WTC11 (cell line): ENCODE data around the gene RNF150.

Experiments
- CREB1 ChIP-seq: sonication (generic); formaldehyde crosslinking; IDR thresholded peaks from 2 replicates; pipeline ENCODE4 v1.8.0; 2023; ENCODE audit warnings: mild to moderate bottlenecking, missing genetic modification reagents
- IRF2 ChIP-seq: sonication (generic); formaldehyde crosslinking; IDR thresholded peaks from 2 replicates; pipeline ENCODE4 v1.8.0; 2022; ENCODE audit warnings: low read depth, missing genetic modification reagents, borderline replicate concordance
- TEAD4 ChIP-seq: sonication (generic); formaldehyde crosslinking; IDR thresholded peaks from 2 replicates; pipeline ENCODE4 v1.8.0; 2022; ENCODE audit warnings: mild to moderate bottlenecking, missing genetic modification reagents
- ZNF263 ChIP-seq: sonication (generic); formaldehyde crosslinking; IDR thresholded peaks from 2 replicates; pipeline ENCODE4 v1.8.1; 2022; ENCODE audit warnings: low read depth, mild to moderate bottlenecking, moderate library complexity, missing genetic modification reagents
- ZNF396 ChIP-seq: fragments of 250-450 bp; sonication (Bioruptor Pico); IDR thresholded peaks from 2 replicates; pipeline ENCODE4 v1.8.0; 2021; ENCODE audit warnings: mild to moderate bottlenecking, moderate library complexity, borderline replicate concordance
- ZNF416 ChIP-seq: fragments of 250-450 bp; sonication (Bioruptor Pico); IDR thresholded peaks from 2 replicates; pipeline ENCODE4 v1.9.0; 2021; ENCODE audit warnings: mild to moderate bottlenecking, inconsistent platforms
- TF ChIP-seq, protein P1 (sequence below): sonication (generic); formaldehyde crosslinking; IDR thresholded peaks from 2 replicates; pipeline ENCODE4 v1.8.1; 2023; ENCODE audit warnings: mild to moderate bottlenecking, missing genetic modification reagents
- TF ChIP-seq, protein P2 (sequence below): fragments of 200-600 bp; IDR thresholded peaks from 2 replicates; pipeline ENCODE4 v1.8.0; 2022; ENCODE audit warnings: antibody characterized with exemption
- TF ChIP-seq, protein P3 (sequence below): sonication (generic); formaldehyde crosslinking; IDR thresholded peaks from 2 replicates; pipeline ENCODE4 v1.8.0; 2022; ENCODE audit warnings: mild to moderate bottlenecking, missing genetic modification reagents
- TF ChIP-seq, protein P4 (sequence below): sonication (generic); formaldehyde crosslinking; IDR thresholded peaks from 2 replicates; pipeline ENCODE4 v1.8.0; 2022; ENCODE audit warnings: mild to moderate bottlenecking, missing genetic modification reagents
- TF ChIP-seq, protein P5 (sequence below): sonication (generic); formaldehyde crosslinking; conservative IDR thresholded peaks from 2 replicates; pipeline ENCODE4 v1.8.1; 2022; ENCODE audit warnings: mild to moderate bottlenecking, missing genetic modification reagents

DNA sequence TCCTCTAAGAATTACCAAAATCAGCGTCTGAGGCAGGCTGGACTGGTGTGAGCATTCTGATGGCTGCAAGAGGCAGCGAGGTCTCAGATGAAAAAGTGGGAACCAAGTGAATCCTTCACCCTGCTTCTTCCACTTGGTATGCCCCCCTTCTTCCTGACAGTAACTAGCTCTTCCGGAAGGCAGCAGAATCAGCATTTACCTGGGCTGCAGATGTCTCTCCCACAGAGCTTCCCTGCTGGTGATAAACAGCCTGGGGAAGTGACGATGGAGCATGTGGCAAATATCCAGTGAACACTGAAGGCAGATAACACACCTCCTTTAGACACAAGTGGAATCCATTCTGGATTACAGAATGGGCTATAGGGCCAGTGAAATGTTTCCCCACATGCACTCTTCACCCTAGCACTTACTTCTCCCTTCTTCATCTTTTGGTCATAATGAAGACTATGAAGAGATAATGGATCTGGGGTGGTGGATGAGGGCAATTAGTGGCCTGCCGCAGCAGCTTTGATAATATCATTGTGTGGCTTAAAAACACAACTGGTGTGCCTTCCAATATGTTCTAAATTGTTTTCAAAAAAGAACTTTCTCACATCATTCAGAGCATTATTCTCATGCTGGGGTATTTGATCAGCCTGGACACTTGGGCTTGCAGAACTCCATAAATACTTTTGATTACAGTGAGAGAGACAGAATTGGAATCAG is 316.3 kb downstream of the RNF150 start:
- TF ChIP-seq, protein P1, sequence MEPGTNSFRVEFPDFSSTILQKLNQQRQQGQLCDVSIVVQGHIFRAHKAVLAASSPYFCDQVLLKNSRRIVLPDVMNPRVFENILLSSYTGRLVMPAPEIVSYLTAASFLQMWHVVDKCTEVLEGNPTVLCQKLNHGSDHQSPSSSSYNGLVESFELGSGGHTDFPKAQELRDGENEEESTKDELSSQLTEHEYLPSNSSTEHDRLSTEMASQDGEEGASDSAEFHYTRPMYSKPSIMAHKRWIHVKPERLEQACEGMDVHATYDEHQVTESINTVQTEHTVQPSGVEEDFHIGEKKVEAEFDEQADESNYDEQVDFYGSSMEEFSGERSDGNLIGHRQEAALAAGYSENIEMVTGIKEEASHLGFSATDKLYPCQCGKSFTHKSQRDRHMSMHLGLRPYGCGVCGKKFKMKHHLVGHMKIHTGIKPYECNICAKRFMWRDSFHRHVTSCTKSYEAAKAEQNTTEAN (CRISPR knock-in tag), result no peak
- TF ChIP-seq, protein P2, sequence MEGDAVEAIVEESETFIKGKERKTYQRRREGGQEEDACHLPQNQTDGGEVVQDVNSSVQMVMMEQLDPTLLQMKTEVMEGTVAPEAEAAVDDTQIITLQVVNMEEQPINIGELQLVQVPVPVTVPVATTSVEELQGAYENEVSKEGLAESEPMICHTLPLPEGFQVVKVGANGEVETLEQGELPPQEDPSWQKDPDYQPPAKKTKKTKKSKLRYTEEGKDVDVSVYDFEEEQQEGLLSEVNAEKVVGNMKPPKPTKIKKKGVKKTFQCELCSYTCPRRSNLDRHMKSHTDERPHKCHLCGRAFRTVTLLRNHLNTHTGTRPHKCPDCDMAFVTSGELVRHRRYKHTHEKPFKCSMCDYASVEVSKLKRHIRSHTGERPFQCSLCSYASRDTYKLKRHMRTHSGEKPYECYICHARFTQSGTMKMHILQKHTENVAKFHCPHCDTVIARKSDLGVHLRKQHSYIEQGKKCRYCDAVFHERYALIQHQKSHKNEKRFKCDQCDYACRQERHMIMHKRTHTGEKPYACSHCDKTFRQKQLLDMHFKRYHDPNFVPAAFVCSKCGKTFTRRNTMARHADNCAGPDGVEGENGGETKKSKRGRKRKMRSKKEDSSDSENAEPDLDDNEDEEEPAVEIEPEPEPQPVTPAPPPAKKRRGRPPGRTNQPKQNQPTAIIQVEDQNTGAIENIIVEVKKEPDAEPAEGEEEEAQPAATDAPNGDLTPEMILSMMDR, result no peak
- TF ChIP-seq TEAD4 (no peak), ZNF416 (no peak), CREB1 (CRISPR knock-in tag) (no peak), ZNF263 (no peak), IRF2 (CRISPR knock-in tag) (no peak), ZNF396 (CRISPR knock-in tag) (no peak)
- TF ChIP-seq, protein P3, sequence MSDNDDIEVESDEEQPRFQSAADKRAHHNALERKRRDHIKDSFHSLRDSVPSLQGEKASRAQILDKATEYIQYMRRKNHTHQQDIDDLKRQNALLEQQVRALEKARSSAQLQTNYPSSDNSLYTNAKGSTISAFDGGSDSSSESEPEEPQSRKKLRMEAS, result no peak
- TF ChIP-seq, protein P4, sequence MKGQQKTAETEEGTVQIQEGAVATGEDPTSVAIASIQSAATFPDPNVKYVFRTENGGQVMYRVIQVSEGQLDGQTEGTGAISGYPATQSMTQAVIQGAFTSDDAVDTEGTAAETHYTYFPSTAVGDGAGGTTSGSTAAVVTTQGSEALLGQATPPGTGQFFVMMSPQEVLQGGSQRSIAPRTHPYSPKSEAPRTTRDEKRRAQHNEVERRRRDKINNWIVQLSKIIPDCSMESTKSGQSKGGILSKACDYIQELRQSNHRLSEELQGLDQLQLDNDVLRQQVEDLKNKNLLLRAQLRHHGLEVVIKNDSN, result no peak
- TF ChIP-seq, protein P5, sequence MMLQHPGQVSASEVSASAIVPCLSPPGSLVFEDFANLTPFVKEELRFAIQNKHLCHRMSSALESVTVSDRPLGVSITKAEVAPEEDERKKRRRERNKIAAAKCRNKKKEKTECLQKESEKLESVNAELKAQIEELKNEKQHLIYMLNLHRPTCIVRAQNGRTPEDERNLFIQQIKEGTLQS (CRISPR knock-in tag), result no peak
